ENCODE data around the gene IPO8.
"Not testable (repeated sequence)": the region's sequence is repeated elsewhere in the genome, so short reads cannot be mapped to it uniquely, and the experiment has no call there.

Gene IPO8

GRCh38 chr12:30603129-30603528 lies 92.5 kb downstream of the IPO8 start:
- no peak for DNase-seq

GRCh38 chr12:30602678-30603077 lies 93.0 kb downstream of the IPO8 start:
- no peak for DNase-seq

- no peak for DNase-seq
These were observed 96.1 kb downstream of the IPO8 start for GRCh38 chr12:30599608-30600007.

GRCh38 chr12:30598889-30599288 lies 96.8 kb downstream of the IPO8 start:
- no peak for DNase-seq

GRCh38 chr12:30595742-30596141 lies 99.9 kb downstream of the IPO8 start:
- DNase-seq = no peak

GRCh38 chr12:30594509-30594908 lies 101.2 kb downstream of the IPO8 start:
- DNase-seq = no peak

- not testable (repeated sequence) for DNase-seq
These were observed 107.1 kb downstream of the IPO8 start for GRCh38 chr12:30588572-30588971.

GRCh38 chr12:30587782-30588181 lies 107.9 kb downstream of the IPO8 start:
- DNase-seq = no peak

- DNase-seq = no peak
These were observed 109.8 kb downstream of the IPO8 start for GRCh38 chr12:30585877-30586276.

- no peak for DNase-seq
These were observed 112.7 kb downstream of the IPO8 start for GRCh38 chr12:30582943-30583342.

- no peak for DNase-seq
These were observed 115.3 kb downstream of the IPO8 start for GRCh38 chr12:30580344-30580743.

Measured in NCI-H1436 treated with DMSO at 0.1 percent for 48 hours (cell line).